Natural killer cell (primary cell): ENCODE data around the gene MAP2K5. TPM values are rescaled to one million over a fixed set of nuclear protein-coding genes. Genes with fewer than 3 reads are reported as not detected.

Experiments
- ATAC-seq, 3 donors: fragments of 150-1000 bp in 2 of 3; fragments of 200-7000 bp in 1 of 3; cut with Tn5 transposase; 1 replicate in 1 of 3; 2 replicates in 2 of 3; pipeline ENCODE4 v1.10.0; 2021; ENCODE audit warnings: mild to moderate bottlenecking in 2 of 3, moderate library complexity in 2 of 3
- DNase-seq, 2 donors: peaks; one replicate each; pipeline versions ENCODE4 v3.0.0 to v3.0.0-alpha.2; 2013 to 2021; ENCODE audit warnings: mixed read lengths in 1 of 2
- H3K27ac ChIP-seq: one replicate; pipeline ENCODE4 v1.5.1; 2013; ENCODE audit warnings: mild to moderate bottlenecking, low read length
- H3K27me3 ChIP-seq: one replicate; pipeline ENCODE4 v1.6.1; 2013; ENCODE audit warnings: low read length; ENCODE audit not compliant: control insufficient read depth, insufficient read depth
- H3K36me3 ChIP-seq: one replicate; pipeline ENCODE4 v1.6.1; 2013; ENCODE audit warnings: low read length; ENCODE audit not compliant: control insufficient read depth, insufficient read depth
- H3K4me1 ChIP-seq: one replicate; pipeline ENCODE4 v1.6.1; 2013; ENCODE audit warnings: low read length; ENCODE audit not compliant: control insufficient read depth, insufficient read depth
- H3K4me3 ChIP-seq: one replicate; pipeline ENCODE4 v1.5.1; 2013; ENCODE audit warnings: low read length
- H3K9me3 ChIP-seq: one replicate; pipeline ENCODE4 v1.6.1; 2013; ENCODE audit warnings: low read length; ENCODE audit not compliant: control insufficient read depth, insufficient read depth
- H3K27ac Mint-ChIP-seq, 2 donors: one replicate each; pipeline ENCODE4 v1.8.0; 2022; ENCODE audit warnings: mild to moderate bottlenecking in 2 of 2, mixed read lengths in 2 of 2, moderate library complexity in 1 of 2
- H3K27me3 Mint-ChIP-seq, 2 donors: one replicate each; pipeline ENCODE4 v1.8.0; 2022; ENCODE audit warnings: low read depth in 2 of 2, mixed read lengths in 2 of 2
- H3K36me3 Mint-ChIP-seq: one replicate; pipeline ENCODE4 v1.8.0; 2022; ENCODE audit warnings: mixed read lengths
- H3K4me1 Mint-ChIP-seq, 2 donors: one replicate each; pipeline ENCODE4 v1.8.0; 2022; ENCODE audit warnings: mixed read lengths in 2 of 2
- H3K4me3 Mint-ChIP-seq: one replicate; pipeline ENCODE4 v1.8.0; 2022; ENCODE audit warnings: mild to moderate bottlenecking, moderate library complexity, mixed read lengths
- H3K9me3 Mint-ChIP-seq, 2 donors: one replicate each; pipeline ENCODE4 v1.8.0; 2022; ENCODE audit warnings: mixed read lengths in 2 of 2
- WGBS: methylation state at CpG from one replicate; pipeline ENCODE4 v1.1.7; 2013; ENCODE audit warnings: missing lambda C conversion rate; ENCODE audit not compliant: insufficient coverage; 5-methylcytosine and 5-hydroxymethylcytosine counted together
- intact Hi-C: fragments of 100-400 bp; cut with micrococcal nuclease; formaldehyde crosslinking; loops from one replicate; pipeline ENCODE4 v1.14.2; 2022
- total RNA-seq, 4 donors: library from RNA; stranded (reverse); fragments of 120-200 nt in 1 of 4; gene quantifications; one replicate each; pipeline versions ENCODE4 v1.2.3 to v1.2.4, GENCODE V29; 2013 to 2022
- TF ChIP-seq, protein P1 (sequence below): fragments of 200-600 bp; IDR thresholded peaks from one replicate; pipeline ENCODE4 v1.8.0; 2022; ENCODE audit warnings: antibody characterized with exemption

The MAP2K5 gene
- total RNA-seq, 3 donors from 2014 or later (not counting 1 experiment from before 2014, with no cell fraction given) = 25.6 to 32.6 (median 29.2) TPM

DNA sequence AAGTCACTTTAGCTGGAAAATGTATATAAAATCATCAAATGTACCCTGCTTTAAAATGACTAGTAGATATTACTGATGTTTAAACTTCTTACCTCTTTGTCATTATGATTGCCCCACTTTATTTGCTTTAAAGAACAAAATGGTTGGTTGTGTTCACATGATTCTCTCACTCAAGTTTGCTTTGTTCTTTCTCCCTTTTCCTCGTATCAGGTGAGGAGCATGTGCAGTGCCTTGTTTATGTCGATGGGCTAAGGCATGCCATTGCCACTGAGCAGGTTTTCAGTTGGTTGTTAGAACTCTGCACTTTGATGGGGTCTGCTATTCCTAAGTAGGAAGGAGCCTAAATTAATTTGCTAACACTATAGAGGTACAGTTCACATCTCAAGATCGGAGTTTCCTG, 5.3 kb downstream of the MAP2K5 start:
- peaks cover 11% of the 10 kb centered on the region for H3K4me1 ChIP-seq
- Mint-ChIP-seq H3K9me3 (no peaks in the 10 kb centered on the region), H3K27ac (no peak overlapping the region), H3K36me3 (no peaks in the 10 kb centered on the region), H3K4me1 (peaks cover 26 to 30% of the 10 kb centered on the region in 2 donors), H3K4me3 (no peak overlapping the region), H3K27me3 (no peaks in the 10 kb centered on the region)
- H3K9me3 ChIP-seq = no peaks in the 10 kb centered on the region
- H3K27me3 ChIP-seq = no peaks in the 10 kb centered on the region
- H3K36me3 ChIP-seq = peaks cover 5% of the 10 kb centered on the region
- WGBS = 95% methylated on average over 3 of the region's 3 CpGs
- TF ChIP-seq, protein P1, sequence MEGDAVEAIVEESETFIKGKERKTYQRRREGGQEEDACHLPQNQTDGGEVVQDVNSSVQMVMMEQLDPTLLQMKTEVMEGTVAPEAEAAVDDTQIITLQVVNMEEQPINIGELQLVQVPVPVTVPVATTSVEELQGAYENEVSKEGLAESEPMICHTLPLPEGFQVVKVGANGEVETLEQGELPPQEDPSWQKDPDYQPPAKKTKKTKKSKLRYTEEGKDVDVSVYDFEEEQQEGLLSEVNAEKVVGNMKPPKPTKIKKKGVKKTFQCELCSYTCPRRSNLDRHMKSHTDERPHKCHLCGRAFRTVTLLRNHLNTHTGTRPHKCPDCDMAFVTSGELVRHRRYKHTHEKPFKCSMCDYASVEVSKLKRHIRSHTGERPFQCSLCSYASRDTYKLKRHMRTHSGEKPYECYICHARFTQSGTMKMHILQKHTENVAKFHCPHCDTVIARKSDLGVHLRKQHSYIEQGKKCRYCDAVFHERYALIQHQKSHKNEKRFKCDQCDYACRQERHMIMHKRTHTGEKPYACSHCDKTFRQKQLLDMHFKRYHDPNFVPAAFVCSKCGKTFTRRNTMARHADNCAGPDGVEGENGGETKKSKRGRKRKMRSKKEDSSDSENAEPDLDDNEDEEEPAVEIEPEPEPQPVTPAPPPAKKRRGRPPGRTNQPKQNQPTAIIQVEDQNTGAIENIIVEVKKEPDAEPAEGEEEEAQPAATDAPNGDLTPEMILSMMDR = no peak
- no peak overlapping the region for H3K27ac ChIP-seq
- H3K4me3 ChIP-seq = no peak overlapping the region
- ATAC-seq (no peak), DNase-seq (no peak)
- intact Hi-C loops = no loop called here

DNA sequence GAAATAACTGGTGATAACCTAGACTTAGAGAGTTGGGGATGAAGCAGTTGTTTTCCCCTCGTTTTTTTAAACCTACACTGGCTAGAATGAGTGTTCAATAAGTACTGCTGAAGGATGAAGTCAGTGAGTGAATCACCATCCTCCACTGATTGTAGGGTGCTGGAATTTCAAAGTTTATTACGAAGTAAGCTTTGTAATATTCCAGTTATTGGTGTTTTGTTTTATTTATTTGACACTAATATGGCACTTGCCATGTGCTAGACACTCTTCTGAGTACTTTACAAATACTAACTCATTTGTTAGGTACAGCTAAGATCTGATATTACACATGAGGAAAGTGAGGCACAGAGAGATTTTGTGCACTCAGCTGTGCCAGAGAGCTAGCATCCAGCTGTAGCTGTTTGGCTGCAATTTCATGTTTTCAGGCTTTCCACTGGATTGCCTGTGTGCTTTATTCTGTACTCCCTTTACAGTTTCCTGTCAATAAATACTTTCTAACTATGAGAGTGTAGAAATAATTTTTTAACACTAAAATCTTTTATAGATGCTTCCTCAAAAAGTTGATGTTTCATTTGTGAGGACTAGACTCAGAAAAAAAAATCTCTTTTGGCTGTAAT, 5.8 kb downstream of the MAP2K5 start:
- Histone ChIP-seq H3K4me1 (peaks cover 6% of the 10 kb centered on the region), H3K36me3 (peaks cover 5% of the 10 kb centered on the region), H3K27me3 (no peaks in the 10 kb centered on the region), H3K27ac (no peak overlapping the region), H3K9me3 (no peaks in the 10 kb centered on the region), H3K4me3 (no peak overlapping the region)
- no peaks in the 10 kb centered on the region for H3K9me3 Mint-ChIP-seq
- H3K4me3 Mint-ChIP-seq = no peak overlapping the region
- ATAC-seq = no peak
- no peaks in the 10 kb centered on the region for H3K27me3 Mint-ChIP-seq
- H3K36me3 Mint-ChIP-seq = no peaks in the 10 kb centered on the region
- TF ChIP-seq, protein P1 = no peak
- 92% methylated on average over 2 of the region's 2 CpGs for WGBS
- peaks cover 21 to 24% of the 10 kb centered on the region in 2 donors for H3K4me1 Mint-ChIP-seq
- DNase-seq = no peak
- no peak overlapping the region for H3K27ac Mint-ChIP-seq
- intact Hi-C loops = no loop called here

DNA sequence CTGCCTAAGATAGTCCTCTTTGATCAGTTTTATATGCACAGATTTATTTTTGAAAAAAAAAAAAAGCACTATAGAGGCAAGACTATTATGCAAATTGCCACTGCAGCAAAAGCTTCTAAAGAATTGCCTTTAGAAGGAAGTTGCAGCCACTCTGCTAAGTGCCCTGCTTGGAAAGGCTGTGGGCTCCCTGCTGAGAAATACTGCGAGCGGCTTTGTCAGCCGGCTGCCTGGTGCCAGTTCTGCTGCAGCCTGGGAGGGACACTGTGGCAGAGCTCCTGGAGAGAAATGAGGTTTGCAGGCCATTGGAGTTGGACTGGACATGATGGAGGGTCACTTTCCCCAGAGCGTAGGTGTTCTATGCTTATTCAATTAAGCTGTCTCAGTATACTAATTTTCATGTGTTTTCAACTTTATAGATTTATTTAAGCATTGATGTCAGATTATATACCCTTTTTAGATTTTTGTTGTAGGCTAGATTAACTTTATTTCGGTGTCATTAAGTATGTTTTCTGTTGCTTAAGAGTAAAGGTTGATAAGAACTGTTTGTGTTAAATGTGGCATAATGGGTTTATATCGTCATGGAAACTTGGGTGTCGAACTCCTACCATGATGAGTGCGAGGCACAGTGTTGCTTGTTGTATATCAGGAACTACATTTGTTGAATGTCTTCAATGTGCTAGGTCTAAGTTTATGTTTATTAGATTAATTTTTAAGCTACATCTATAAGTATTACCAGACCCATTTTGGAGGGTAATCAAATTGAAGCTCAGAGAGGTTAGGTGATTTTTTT, 6.6 kb downstream of the MAP2K5 start:
- Histone ChIP-seq H3K4me3 (no peak overlapping the region), H3K36me3 (peaks cover 5% of the 10 kb centered on the region), H3K27me3 (no peaks in the 10 kb centered on the region), H3K9me3 (no peaks in the 10 kb centered on the region), H3K4me1 (no peaks in the 10 kb centered on the region), H3K27ac (no peak overlapping the region)
- DNase-seq (no peak), ATAC-seq (no peak)
- Mint-ChIP-seq H3K27me3 (no peaks in the 10 kb centered on the region), H3K36me3 (no peaks in the 10 kb centered on the region), H3K9me3 (no peaks in the 10 kb centered on the region), H3K4me1 (peaks cover 14 to 18% of the 10 kb centered on the region in 2 donors), H3K27ac (no peak overlapping the region), H3K4me3 (no peak overlapping the region)
- TF ChIP-seq, protein P1 = no peak
- WGBS = 80% methylated on average over 7 of the region's 8 CpGs
- intact Hi-C loops = no loop called here
